ENCODE results near the gene SLC25A47.

SLC25A47 gene

GRCh38 chr14:100348784-100349685 is 25.9 kb downstream of the SLC25A47 start:
- TF ChIP-seq, protein P1, sequence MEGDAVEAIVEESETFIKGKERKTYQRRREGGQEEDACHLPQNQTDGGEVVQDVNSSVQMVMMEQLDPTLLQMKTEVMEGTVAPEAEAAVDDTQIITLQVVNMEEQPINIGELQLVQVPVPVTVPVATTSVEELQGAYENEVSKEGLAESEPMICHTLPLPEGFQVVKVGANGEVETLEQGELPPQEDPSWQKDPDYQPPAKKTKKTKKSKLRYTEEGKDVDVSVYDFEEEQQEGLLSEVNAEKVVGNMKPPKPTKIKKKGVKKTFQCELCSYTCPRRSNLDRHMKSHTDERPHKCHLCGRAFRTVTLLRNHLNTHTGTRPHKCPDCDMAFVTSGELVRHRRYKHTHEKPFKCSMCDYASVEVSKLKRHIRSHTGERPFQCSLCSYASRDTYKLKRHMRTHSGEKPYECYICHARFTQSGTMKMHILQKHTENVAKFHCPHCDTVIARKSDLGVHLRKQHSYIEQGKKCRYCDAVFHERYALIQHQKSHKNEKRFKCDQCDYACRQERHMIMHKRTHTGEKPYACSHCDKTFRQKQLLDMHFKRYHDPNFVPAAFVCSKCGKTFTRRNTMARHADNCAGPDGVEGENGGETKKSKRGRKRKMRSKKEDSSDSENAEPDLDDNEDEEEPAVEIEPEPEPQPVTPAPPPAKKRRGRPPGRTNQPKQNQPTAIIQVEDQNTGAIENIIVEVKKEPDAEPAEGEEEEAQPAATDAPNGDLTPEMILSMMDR (IDR thresholded peaks at IDR 0.05; ENCODE audit: extremely low read depth, insufficient read depth, missing control alignments): no peak
- DNase-seq (ENCODE audit: low spot score): no peak
- in situ Hi-C loops (cut with MboI; ENCODE audit: low pct_unique_long_range_greater_than_20kb, low sequenced_read_pairs, unreplicated experiment): no loop called here

GRCh38 chr14:100350276-100350926 is 27.3 kb downstream of the SLC25A47 start:
- in situ Hi-C loops (cut with MboI; ENCODE audit: low pct_unique_long_range_greater_than_20kb, low sequenced_read_pairs, unreplicated experiment): no loop called here
- DNase-seq (ENCODE audit: low spot score): no peak
- TF ChIP-seq, protein P1 (IDR thresholded peaks at IDR 0.05; ENCODE audit: extremely low read depth, insufficient read depth, missing control alignments): no peak

DNA sequence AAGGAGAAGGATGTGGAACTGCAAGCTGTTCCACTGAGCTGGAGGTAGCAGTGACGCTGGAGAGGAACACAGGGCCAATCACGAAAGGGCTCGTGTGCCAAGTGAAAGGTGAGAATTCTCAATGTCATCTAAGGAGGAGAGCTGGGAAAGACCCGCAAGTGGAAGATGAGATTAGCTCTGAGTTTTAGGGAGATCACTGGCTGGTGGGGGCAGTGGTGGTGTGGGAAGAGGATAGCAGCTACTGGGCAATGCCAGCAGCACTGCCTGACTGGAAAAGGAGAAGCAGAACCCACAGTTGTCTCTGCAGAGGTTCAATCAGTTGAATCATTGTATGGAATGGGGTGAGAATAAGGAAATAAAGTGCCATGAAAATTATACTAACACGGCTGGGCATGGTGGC is 27.8 kb downstream of the SLC25A47 start:
- no peak for DNase-seq (ENCODE audit: low spot score)
- in situ Hi-C loops (cut with MboI; ENCODE audit: low pct_unique_long_range_greater_than_20kb, low sequenced_read_pairs, unreplicated experiment): no loop called here
- TF ChIP-seq, protein P1 (IDR thresholded peaks at IDR 0.05; ENCODE audit: extremely low read depth, insufficient read depth, missing control alignments): no peak

DNA sequence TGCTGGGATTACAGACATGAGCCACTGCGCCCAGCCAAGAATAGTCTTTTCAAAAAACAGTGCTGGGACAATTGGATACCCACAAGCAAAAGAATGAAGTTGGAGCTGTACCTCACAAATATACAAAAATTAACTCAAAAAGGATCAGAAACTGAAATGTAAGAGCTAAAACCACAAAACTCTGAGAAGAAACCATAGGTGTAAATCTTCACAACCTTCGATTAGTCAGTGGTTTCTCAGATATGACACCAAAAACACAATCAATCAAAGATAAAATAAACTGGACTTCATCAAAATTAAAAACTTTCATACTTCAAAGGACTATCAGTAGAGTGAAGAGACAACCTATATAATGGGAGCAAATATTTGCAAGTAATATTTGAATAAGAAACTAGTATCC is 35.3 kb downstream of the SLC25A47 start:
- in situ Hi-C loops (cut with MboI; ENCODE audit: low pct_unique_long_range_greater_than_20kb, low sequenced_read_pairs, unreplicated experiment): no loop called here
- TF ChIP-seq, protein P1 (IDR thresholded peaks at IDR 0.05; ENCODE audit: extremely low read depth, insufficient read depth, missing control alignments): no peak
- DNase-seq (ENCODE audit: low spot score): no peak

- DNase-seq (ENCODE audit: low spot score): no peak
- TF ChIP-seq, protein P1 (IDR thresholded peaks at IDR 0.05; ENCODE audit: extremely low read depth, insufficient read depth, missing control alignments): no peak
- in situ Hi-C loops (cut with MboI; ENCODE audit: low pct_unique_long_range_greater_than_20kb, low sequenced_read_pairs, unreplicated experiment): no loop called here
These were observed 36.0 kb downstream of the SLC25A47 start for GRCh38 chr14:100359111-100359510.

- no peak for DNase-seq (ENCODE audit: low spot score)
- TF ChIP-seq, protein P1 (IDR thresholded peaks at IDR 0.05; ENCODE audit: extremely low read depth, insufficient read depth, missing control alignments): no peak
- in situ Hi-C loops (cut with MboI; ENCODE audit: low pct_unique_long_range_greater_than_20kb, low sequenced_read_pairs, unreplicated experiment): no loop called here
These were observed 36.7 kb downstream of the SLC25A47 start for GRCh38 chr14:100359881-100360280.
